ENCODE measurements around the gene ADCY9. TPM values are rescaled to one million over a fixed set of nuclear protein-coding genes. Genes with fewer than 3 reads are reported as not detected.
"Not testable (repeated sequence)": the region's sequence is repeated elsewhere in the genome, so short reads cannot be mapped to it uniquely, and the experiment has no call there.

ADCY9 gene
- polyA plus RNA-seq, 1 donor from 2014 or later = 6.3 TPM

DNA sequence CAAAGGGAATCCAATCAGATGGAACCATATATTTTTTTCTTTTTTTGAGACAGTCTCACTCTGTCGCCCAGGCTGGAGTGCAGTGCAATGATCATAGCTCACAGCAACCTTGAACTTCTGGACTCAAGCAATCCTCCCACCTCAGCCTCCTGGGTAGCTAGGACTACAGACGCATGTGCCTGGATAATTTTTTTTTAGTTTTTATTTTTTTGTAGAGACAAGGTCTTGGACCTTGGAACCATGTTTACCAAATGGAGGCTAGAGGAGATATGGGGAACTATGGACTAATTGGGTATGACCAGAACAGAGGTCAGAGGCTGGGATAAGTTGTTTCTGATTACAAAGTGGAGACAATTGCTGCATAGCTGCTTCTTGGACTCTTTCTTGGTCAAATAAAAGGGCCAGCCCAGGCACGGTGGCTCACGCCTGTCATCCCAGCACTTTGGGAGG lies 41.2 kb upstream of the ADCY9 start:
- Histone ChIP-seq H3K4me2 (ENCODE audit: low read length) (no peak overlapping the region), H4K20me1 (ENCODE audit: insufficient read depth) (no peaks in the 10 kb centered on the region), H3K4me3 (ENCODE audit: low read length) (no peak overlapping the region), H3K27ac (ENCODE audit: low read length) (no peak overlapping the region), H3K36me3 (ENCODE audit: insufficient read depth, low read length) (no peaks in the 10 kb centered on the region), H3K9ac (ENCODE audit: low read length) (no peak overlapping the region), H3K9me2 (ENCODE audit: insufficient read depth, low read length) (no peaks in the 10 kb centered on the region), H3K9me3 (ENCODE audit: low read length) (no peaks in the 10 kb centered on the region), H3K79me2 (replicated peaks; ENCODE audit: insufficient read depth, low read length) (no peaks in the 10 kb centered on the region), H3F3A (ENCODE audit: insufficient read depth, low read length, poor library complexity, severe bottlenecking) (no peaks in the 10 kb centered on the region), H2AFZ (ENCODE audit: low read depth, low read length) (no peak overlapping the region), H3K27me3 (ENCODE audit: insufficient read depth, low read depth, low read length) (no peaks in the 10 kb centered on the region)
- TF ChIP-seq TAF1 (IDR thresholded peaks at IDR 0.05; ENCODE audit: low read depth) = no peak
- TF ChIP-seq SMC3 (conservative IDR thresholded peaks at IDR 0.05; ENCODE audit: poor library complexity) = no peak
- TF ChIP-seq EZH2 (IDR thresholded peaks at IDR 0.05; ENCODE audit: borderline replicate concordance, insufficient read depth, low read length, poor library complexity, severe bottlenecking) = no peak
- TF ChIP-seq, protein P1, sequence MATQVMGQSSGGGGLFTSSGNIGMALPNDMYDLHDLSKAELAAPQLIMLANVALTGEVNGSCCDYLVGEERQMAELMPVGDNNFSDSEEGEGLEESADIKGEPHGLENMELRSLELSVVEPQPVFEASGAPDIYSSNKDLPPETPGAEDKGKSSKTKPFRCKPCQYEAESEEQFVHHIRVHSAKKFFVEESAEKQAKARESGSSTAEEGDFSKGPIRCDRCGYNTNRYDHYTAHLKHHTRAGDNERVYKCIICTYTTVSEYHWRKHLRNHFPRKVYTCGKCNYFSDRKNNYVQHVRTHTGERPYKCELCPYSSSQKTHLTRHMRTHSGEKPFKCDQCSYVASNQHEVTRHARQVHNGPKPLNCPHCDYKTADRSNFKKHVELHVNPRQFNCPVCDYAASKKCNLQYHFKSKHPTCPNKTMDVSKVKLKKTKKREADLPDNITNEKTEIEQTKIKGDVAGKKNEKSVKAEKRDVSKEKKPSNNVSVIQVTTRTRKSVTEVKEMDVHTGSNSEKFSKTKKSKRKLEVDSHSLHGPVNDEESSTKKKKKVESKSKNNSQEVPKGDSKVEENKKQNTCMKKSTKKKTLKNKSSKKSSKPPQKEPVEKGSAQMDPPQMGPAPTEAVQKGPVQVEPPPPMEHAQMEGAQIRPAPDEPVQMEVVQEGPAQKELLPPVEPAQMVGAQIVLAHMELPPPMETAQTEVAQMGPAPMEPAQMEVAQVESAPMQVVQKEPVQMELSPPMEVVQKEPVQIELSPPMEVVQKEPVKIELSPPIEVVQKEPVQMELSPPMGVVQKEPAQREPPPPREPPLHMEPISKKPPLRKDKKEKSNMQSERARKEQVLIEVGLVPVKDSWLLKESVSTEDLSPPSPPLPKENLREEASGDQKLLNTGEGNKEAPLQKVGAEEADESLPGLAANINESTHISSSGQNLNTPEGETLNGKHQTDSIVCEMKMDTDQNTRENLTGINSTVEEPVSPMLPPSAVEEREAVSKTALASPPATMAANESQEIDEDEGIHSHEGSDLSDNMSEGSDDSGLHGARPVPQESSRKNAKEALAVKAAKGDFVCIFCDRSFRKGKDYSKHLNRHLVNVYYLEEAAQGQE (IDR thresholded peaks at IDR 0.05; ENCODE audit: borderline replicate concordance) = no peak
- TF ChIP-seq EP300 (conservative IDR thresholded peaks at IDR 0.05; ENCODE audit: poor library complexity, severe bottlenecking) = no peak
- TF ChIP-seq MXI1 (conservative IDR thresholded peaks at IDR 0.05; ENCODE audit: poor library complexity, severe bottlenecking) = no peak
- TF ChIP-seq, protein P2, sequence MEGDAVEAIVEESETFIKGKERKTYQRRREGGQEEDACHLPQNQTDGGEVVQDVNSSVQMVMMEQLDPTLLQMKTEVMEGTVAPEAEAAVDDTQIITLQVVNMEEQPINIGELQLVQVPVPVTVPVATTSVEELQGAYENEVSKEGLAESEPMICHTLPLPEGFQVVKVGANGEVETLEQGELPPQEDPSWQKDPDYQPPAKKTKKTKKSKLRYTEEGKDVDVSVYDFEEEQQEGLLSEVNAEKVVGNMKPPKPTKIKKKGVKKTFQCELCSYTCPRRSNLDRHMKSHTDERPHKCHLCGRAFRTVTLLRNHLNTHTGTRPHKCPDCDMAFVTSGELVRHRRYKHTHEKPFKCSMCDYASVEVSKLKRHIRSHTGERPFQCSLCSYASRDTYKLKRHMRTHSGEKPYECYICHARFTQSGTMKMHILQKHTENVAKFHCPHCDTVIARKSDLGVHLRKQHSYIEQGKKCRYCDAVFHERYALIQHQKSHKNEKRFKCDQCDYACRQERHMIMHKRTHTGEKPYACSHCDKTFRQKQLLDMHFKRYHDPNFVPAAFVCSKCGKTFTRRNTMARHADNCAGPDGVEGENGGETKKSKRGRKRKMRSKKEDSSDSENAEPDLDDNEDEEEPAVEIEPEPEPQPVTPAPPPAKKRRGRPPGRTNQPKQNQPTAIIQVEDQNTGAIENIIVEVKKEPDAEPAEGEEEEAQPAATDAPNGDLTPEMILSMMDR (IDR thresholded peaks at IDR 0.05; ENCODE audit: poor library complexity, severe bottlenecking) = no peak
- no peak for TF ChIP-seq RAD21 (conservative IDR thresholded peaks at IDR 0.05)

DNA sequence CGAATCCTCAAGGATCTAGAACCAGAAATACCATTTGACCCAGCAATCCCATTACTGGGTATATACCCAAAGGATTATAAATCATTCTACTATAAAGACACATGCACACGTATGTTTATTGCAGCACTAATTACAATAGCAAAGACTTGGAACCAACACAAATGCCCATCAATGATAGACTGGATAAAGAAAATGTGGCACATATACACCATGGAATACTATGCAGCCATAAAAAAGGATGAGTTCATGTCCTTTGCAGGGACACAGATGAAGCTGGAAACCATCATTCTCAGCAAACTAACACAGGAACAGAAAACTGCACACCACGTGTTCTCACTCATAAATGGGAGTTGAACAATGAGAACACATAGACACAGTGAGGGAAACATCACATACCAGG lies 40.3 kb upstream of the ADCY9 start:
- H2AFZ ChIP-seq (ENCODE audit: low read depth, low read length); H3K27me3 ChIP-seq (ENCODE audit: insufficient read depth, low read depth, low read length); H3K36me3 ChIP-seq (ENCODE audit: insufficient read depth, low read length); H3K9me3 ChIP-seq (ENCODE audit: low read length); H3K4me2 ChIP-seq (ENCODE audit: low read length); H3K4me3 ChIP-seq (ENCODE audit: low read length); H3F3A ChIP-seq (ENCODE audit: insufficient read depth, low read length, poor library complexity, severe bottlenecking); H4K20me1 ChIP-seq (ENCODE audit: insufficient read depth); H3K9ac ChIP-seq (ENCODE audit: low read length); H3K27ac ChIP-seq (ENCODE audit: low read length); H3K79me2 ChIP-seq (replicated peaks; ENCODE audit: insufficient read depth, low read length); H3K9me2 ChIP-seq (ENCODE audit: insufficient read depth, low read length): not testable (repeated sequence)

DNA sequence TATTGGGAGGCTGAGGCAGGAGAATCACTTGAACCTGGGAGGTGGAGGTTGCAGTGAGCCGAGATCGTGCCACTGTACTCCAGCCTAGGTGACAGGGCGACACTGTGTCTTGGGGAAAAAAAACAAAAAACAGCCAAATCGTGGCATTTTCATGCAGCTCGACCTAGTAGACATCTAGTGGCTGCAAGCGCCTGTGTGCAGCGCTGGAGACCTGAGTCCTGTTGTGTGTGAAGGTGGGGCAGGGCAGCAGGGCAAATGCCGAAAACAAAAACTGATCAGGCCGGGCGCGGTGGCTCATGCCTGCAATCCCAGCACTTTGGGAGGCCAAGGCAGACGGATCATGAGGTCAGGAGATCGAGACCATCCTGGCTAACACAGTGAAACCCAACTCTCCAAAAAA lies 37.1 kb upstream of the ADCY9 start:
- H3K36me3 ChIP-seq (ENCODE audit: insufficient read depth, low read length); H2AFZ ChIP-seq (ENCODE audit: low read depth, low read length); H3K4me2 ChIP-seq (ENCODE audit: low read length); H3K9ac ChIP-seq (ENCODE audit: low read length); H4K20me1 ChIP-seq (ENCODE audit: insufficient read depth); H3K27ac ChIP-seq (ENCODE audit: low read length); H3F3A ChIP-seq (ENCODE audit: insufficient read depth, low read length, poor library complexity, severe bottlenecking); H3K79me2 ChIP-seq (replicated peaks; ENCODE audit: insufficient read depth, low read length); H3K9me2 ChIP-seq (ENCODE audit: insufficient read depth, low read length); H3K9me3 ChIP-seq (ENCODE audit: low read length); H3K27me3 ChIP-seq (ENCODE audit: insufficient read depth, low read depth, low read length); H3K4me3 ChIP-seq (ENCODE audit: low read length): not testable (repeated sequence)

Data from neural cell (in vitro differentiated cells).